ENCODE measurements around the gene LY86.

Gene LY86

GRCh38 chr6:6579281-6579680 is 9.2 kb upstream of the LY86 start:
- Histone ChIP-seq H3K4me1 (ENCODE audit: control insufficient read depth, low read length) (peaks cover 38% of the 10 kb centered on the region), H4K20me1 (ENCODE audit: control insufficient read depth, insufficient read depth, low read depth, low read length) (no peaks in the 10 kb centered on the region), H3K27ac (ENCODE audit: low read depth, low read length) (no peak overlapping the region), H3K4me2 (ENCODE audit: low read length) (peak overlapping the region; percentile 35), H3K4me3 (ENCODE audit: low read length) (no peak overlapping the region), H3K27me3 (ENCODE audit: control insufficient read depth, low read length) (no peaks in the 10 kb centered on the region), H3K9me3 (ENCODE audit: control insufficient read depth, insufficient read depth, low read length) (peaks cover 7% of the 10 kb centered on the region; the same call in 1 of the 2 replicates), H3F3A (ENCODE audit: control insufficient read depth, insufficient read depth) (no peaks in the 10 kb centered on the region; the same call in 1 of the 2 replicates), H3K79me2 (ENCODE audit: control insufficient read depth, low read length) (peaks cover 77% of the 10 kb centered on the region), H3K9me2 (replicated peaks; ENCODE audit: control insufficient read depth, low read length) (no peaks in the 10 kb centered on the region), H3K36me3 (ENCODE audit: control insufficient read depth, low read length) (peaks cover 47% of the 10 kb centered on the region)
- TF ChIP-seq, protein P1, sequence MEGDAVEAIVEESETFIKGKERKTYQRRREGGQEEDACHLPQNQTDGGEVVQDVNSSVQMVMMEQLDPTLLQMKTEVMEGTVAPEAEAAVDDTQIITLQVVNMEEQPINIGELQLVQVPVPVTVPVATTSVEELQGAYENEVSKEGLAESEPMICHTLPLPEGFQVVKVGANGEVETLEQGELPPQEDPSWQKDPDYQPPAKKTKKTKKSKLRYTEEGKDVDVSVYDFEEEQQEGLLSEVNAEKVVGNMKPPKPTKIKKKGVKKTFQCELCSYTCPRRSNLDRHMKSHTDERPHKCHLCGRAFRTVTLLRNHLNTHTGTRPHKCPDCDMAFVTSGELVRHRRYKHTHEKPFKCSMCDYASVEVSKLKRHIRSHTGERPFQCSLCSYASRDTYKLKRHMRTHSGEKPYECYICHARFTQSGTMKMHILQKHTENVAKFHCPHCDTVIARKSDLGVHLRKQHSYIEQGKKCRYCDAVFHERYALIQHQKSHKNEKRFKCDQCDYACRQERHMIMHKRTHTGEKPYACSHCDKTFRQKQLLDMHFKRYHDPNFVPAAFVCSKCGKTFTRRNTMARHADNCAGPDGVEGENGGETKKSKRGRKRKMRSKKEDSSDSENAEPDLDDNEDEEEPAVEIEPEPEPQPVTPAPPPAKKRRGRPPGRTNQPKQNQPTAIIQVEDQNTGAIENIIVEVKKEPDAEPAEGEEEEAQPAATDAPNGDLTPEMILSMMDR (IDR thresholded peaks at IDR 0.05; ENCODE audit: low read depth, low read length, poor library complexity, severe bottlenecking), result no peak
- no peak for TF ChIP-seq EZH2phosphoT487 (IDR thresholded peaks at IDR 0.05; ENCODE audit: borderline replicate concordance, low read length)

GRCh38 chr6:6580225-6580856 is 8.2 kb upstream of the LY86 start:
- Histone ChIP-seq H3K79me2 (ENCODE audit: control insufficient read depth, low read length) (peaks cover 80% of the 10 kb centered on the region), H3K27me3 (ENCODE audit: control insufficient read depth, low read length) (no peaks in the 10 kb centered on the region), H3F3A (ENCODE audit: control insufficient read depth, insufficient read depth) (peaks cover 3% of the 10 kb centered on the region; the same call in 1 of the 2 replicates), H3K36me3 (ENCODE audit: control insufficient read depth, low read length) (peaks cover 51% of the 10 kb centered on the region), H3K4me3 (ENCODE audit: low read length) (no peak overlapping the region), H3K27ac (ENCODE audit: low read depth, low read length) (no peak overlapping the region), H3K4me2 (ENCODE audit: low read length) (no peak overlapping the region), H3K4me1 (ENCODE audit: control insufficient read depth, low read length) (peaks cover 49% of the 10 kb centered on the region), H3K9me3 (ENCODE audit: control insufficient read depth, insufficient read depth, low read length) (peaks cover 4% of the 10 kb centered on the region; the same call in 1 of the 2 replicates), H4K20me1 (ENCODE audit: control insufficient read depth, insufficient read depth, low read depth, low read length) (no peaks in the 10 kb centered on the region), H3K9me2 (replicated peaks; ENCODE audit: control insufficient read depth, low read length) (no peaks in the 10 kb centered on the region)
- TF ChIP-seq EZH2phosphoT487 (IDR thresholded peaks at IDR 0.05; ENCODE audit: borderline replicate concordance, low read length), result no peak
- TF ChIP-seq, protein P1 (IDR thresholded peaks at IDR 0.05; ENCODE audit: low read depth, low read length, poor library complexity, severe bottlenecking), result no peak

DNA sequence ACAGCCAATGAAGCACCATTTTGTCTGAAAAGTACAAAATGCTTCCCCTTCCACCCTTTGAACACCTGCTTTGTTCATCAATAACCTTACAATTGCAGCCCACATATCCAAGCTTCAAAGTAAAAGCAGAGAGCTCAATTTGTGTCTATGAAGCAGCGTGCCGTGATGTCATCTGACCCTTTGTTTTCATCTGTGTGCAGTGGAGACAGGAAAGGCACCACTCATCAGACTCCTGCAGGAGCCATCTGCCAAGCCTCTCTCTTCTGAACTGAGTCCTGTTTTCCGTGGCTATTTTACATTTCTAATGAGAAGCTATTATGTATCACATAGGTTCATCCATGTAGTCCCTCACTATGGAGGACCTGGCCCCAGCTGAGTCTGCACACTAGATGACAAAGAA is 7.5 kb upstream of the LY86 start:
- no peaks in the 10 kb centered on the region for H4K20me1 ChIP-seq (ENCODE audit: control insufficient read depth, insufficient read depth, low read depth, low read length)
- H3K9me2 ChIP-seq (replicated peaks; ENCODE audit: control insufficient read depth, low read length), result no peaks in the 10 kb centered on the region
- no peak overlapping the region for H3K4me3 ChIP-seq (ENCODE audit: low read length)
- H3K4me1 ChIP-seq (ENCODE audit: control insufficient read depth, low read length), result peaks cover 52% of the 10 kb centered on the region
- no peaks in the 10 kb centered on the region for H3K27me3 ChIP-seq (ENCODE audit: control insufficient read depth, low read length)
- no peak overlapping the region for H3K27ac ChIP-seq (ENCODE audit: low read depth, low read length)
- peaks cover 83% of the 10 kb centered on the region for H3K79me2 ChIP-seq (ENCODE audit: control insufficient read depth, low read length)
- H3F3A ChIP-seq (ENCODE audit: control insufficient read depth, insufficient read depth), result peaks cover 3% of the 10 kb centered on the region; the same call in 1 of the 2 replicates
- H3K4me2 ChIP-seq (ENCODE audit: low read length), result no peak overlapping the region
- TF ChIP-seq, protein P1 (IDR thresholded peaks at IDR 0.05; ENCODE audit: low read depth, low read length, poor library complexity, severe bottlenecking), result no peak
- no peak for TF ChIP-seq EZH2phosphoT487 (IDR thresholded peaks at IDR 0.05; ENCODE audit: borderline replicate concordance, low read length)
- 0 out of 2 replicates have a peak, but pooled peaks cover 4% of the 10 kb centered on the region for H3K9me3 ChIP-seq (ENCODE audit: control insufficient read depth, insufficient read depth, low read length)
- H3K36me3 ChIP-seq (ENCODE audit: control insufficient read depth, low read length), result peaks cover 49% of the 10 kb centered on the region

Data from DOHH2 (cell line).